Uterus (tissue), 2 donors: ENCODE results near the gene ZNF70.

Experiments used
- POLR2A ChIP-seq, 2 donors: fragments of 450-650 bp; IDR thresholded peaks; one replicate each; pipeline ENCODE4 v1.6.1; 2016; ENCODE audit warnings: antibody characterized with exemption in 2 of 2, mild to moderate bottlenecking in 1 of 2, moderate library complexity in 1 of 2
- TF ChIP-seq, protein P1 (sequence below), 4 experiments: fragments of 200-600 bp in 2 of 4; fragments of 450-650 bp in 2 of 4; sonication (generic) in 2 of 4; IDR thresholded peaks; one replicate each; pipeline ENCODE4 v1.5.1; 2016 to 2019; ENCODE audit warnings: antibody characterized with exemption in 4 of 4, mild to moderate bottlenecking in 2 of 4, moderate library complexity in 1 of 4

DNA sequence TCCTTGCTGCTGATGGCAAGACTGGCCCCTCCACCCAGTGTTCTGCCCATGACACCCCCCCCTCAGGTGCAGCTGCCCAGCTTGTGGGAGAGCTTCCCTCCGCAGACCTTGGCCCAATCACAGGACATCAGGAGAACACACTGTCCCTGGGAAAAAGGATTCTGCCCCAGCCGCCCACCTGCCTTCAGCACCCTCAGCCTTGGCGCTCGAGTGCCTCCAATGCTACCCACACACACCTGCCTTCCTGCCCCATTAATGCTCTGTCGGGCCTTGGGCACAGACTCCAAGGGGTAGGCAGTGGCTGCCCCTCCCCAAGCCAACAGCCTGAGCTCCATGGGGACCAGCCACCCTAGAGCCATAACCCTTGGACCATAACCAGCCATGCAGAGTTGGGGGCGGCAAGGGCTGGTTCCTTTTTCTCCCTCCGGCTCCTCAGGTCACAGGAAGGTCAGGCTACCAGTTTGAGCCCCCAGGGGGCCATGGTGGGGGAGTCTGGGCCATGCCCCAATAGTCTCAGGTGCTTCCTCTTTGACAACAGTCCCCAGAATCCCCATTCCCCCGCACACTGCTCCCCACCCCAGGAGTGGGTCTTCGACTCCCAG, 1.3 kb upstream of the ZNF70 start:
- TF ChIP-seq, protein P1, sequence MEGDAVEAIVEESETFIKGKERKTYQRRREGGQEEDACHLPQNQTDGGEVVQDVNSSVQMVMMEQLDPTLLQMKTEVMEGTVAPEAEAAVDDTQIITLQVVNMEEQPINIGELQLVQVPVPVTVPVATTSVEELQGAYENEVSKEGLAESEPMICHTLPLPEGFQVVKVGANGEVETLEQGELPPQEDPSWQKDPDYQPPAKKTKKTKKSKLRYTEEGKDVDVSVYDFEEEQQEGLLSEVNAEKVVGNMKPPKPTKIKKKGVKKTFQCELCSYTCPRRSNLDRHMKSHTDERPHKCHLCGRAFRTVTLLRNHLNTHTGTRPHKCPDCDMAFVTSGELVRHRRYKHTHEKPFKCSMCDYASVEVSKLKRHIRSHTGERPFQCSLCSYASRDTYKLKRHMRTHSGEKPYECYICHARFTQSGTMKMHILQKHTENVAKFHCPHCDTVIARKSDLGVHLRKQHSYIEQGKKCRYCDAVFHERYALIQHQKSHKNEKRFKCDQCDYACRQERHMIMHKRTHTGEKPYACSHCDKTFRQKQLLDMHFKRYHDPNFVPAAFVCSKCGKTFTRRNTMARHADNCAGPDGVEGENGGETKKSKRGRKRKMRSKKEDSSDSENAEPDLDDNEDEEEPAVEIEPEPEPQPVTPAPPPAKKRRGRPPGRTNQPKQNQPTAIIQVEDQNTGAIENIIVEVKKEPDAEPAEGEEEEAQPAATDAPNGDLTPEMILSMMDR (IDR thresholded peaks at IDR 0.05): no peak
- no peak for TF ChIP-seq POLR2A (IDR thresholded peaks at IDR 0.05)
